ENCODE results near the gene CD163.
A peak's percentile ranks its signal among the peaks of the same experiment; 100 is the strongest.

The CD163 gene

DNA sequence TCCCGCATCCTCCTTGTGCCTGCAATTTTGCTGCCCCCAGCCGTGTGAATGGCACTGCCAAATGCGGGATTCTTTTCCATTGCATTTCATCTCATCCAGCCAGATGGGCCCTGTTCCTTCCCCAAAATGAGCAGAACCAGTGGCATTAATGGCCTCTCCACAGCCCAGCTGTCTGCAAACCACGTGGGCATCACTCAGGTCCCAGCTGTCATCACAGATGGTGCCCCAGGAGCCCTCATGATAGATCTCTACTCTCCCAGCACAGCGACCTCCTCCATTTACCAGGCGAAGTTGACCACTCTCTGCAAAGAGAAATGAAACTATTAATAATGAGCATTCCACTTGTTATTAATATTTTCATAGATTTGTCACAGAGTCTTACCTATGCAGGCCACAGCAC is 17.1 kb downstream of the CD163 start:
- TF ChIP-seq, protein P1, sequence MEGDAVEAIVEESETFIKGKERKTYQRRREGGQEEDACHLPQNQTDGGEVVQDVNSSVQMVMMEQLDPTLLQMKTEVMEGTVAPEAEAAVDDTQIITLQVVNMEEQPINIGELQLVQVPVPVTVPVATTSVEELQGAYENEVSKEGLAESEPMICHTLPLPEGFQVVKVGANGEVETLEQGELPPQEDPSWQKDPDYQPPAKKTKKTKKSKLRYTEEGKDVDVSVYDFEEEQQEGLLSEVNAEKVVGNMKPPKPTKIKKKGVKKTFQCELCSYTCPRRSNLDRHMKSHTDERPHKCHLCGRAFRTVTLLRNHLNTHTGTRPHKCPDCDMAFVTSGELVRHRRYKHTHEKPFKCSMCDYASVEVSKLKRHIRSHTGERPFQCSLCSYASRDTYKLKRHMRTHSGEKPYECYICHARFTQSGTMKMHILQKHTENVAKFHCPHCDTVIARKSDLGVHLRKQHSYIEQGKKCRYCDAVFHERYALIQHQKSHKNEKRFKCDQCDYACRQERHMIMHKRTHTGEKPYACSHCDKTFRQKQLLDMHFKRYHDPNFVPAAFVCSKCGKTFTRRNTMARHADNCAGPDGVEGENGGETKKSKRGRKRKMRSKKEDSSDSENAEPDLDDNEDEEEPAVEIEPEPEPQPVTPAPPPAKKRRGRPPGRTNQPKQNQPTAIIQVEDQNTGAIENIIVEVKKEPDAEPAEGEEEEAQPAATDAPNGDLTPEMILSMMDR (IDR thresholded peaks at IDR 0.05; ENCODE audit: low read depth, low read length, missing control alignments) = no peak
- no peak for DNase-seq (ENCODE audit: low read depth)
- H3K4me3 ChIP-seq (ENCODE audit: low read depth, low read length) = no peak overlapping the region

DNA sequence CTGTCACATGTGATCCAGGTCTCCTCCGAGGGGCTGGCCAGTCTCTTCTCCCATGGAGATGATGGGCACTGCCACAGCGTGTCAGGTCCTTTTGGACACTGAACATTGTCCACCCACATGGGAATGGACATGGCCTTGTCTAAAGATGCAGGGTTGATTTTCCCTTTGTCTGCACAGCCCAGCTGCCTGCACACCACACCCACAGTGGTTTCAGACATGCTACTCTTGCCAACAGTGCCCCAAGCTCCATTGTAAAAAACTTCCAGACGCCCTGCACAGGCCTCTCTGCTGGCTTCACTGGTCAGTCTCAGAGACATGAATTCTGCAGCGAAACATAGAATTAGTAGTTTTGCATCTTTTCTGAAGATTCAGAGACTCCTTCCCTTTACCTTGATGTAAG is 18.5 kb downstream of the CD163 start:
- no peak for DNase-seq (ENCODE audit: low read depth)
- TF ChIP-seq, protein P1 (IDR thresholded peaks at IDR 0.05; ENCODE audit: low read depth, low read length, missing control alignments) = no peak
- no peak overlapping the region for H3K4me3 ChIP-seq (ENCODE audit: low read depth, low read length)

DNA sequence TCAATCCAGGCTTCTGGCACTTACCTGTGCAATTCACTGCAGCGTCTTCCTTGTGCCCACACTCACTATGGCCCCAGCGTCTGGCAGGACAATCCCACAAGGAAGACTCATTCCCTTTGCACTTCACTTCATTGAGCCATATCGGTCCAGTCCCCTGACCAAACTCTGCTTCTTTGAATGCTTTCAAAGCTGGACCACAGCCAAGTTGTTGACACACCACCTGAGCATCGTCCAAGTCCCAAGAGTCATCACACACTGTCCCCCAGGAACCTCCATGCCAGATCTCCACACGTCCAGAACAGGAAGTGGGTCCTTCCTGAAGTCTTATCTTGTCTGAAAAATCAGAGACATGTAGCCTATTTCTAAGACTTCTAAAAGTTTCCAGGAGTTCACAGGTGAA is 20.2 kb downstream of the CD163 start:
- H3K4me3 ChIP-seq (ENCODE audit: low read depth, low read length) = no peak overlapping the region
- TF ChIP-seq, protein P1 (IDR thresholded peaks at IDR 0.05; ENCODE audit: low read depth, low read length, missing control alignments) = no peak
- no peak for DNase-seq (ENCODE audit: low read depth)

DNA sequence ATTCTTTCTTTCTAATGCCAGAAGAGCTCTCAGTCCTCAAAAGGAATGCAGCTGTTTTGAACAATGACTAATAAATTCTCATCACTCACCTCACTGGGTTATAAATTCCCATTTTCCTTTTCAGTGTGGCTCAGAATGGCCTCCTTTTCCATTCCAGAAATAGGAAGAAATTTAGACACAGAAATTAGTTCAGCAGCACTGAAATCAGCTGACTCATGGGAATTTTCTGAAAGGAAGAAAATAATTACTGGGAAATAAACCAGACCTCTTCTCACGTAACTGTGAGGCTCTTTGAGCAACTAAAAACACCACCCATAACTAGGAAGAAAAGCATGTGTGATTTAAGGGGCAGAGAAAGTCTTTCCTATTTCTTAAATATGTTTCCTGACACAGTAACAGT is 23.8 kb downstream of the CD163 start:
- no peak for DNase-seq (ENCODE audit: low read depth)
- TF ChIP-seq, protein P1 (IDR thresholded peaks at IDR 0.05; ENCODE audit: low read depth, low read length, missing control alignments) = no peak
- no peak overlapping the region for H3K4me3 ChIP-seq (ENCODE audit: low read depth, low read length)

DNA sequence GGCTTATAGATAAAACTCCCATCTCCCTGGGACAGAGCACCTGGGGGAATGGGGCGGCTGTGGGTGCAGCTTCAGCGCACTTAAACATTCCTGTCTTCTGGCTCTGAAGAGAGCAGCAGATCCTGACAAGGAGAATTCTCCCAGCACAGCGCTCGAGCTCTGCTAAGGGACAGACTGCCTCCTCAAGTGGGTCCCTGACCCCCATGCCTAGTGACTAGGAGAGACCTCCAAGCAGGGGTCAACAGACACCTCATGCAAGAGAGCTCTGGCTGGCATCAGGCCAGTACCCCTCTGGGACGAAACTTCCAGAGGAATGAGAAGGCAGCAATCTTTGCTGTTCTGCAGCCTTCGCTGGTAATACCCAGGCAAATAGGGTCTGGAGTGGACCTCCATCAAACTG is 31.5 kb downstream of the CD163 start:
- no peak overlapping the region for H3K4me3 ChIP-seq (ENCODE audit: low read depth, low read length)
- TF ChIP-seq, protein P1 (IDR thresholded peaks at IDR 0.05; ENCODE audit: low read depth, low read length, missing control alignments) = no peak

DNA sequence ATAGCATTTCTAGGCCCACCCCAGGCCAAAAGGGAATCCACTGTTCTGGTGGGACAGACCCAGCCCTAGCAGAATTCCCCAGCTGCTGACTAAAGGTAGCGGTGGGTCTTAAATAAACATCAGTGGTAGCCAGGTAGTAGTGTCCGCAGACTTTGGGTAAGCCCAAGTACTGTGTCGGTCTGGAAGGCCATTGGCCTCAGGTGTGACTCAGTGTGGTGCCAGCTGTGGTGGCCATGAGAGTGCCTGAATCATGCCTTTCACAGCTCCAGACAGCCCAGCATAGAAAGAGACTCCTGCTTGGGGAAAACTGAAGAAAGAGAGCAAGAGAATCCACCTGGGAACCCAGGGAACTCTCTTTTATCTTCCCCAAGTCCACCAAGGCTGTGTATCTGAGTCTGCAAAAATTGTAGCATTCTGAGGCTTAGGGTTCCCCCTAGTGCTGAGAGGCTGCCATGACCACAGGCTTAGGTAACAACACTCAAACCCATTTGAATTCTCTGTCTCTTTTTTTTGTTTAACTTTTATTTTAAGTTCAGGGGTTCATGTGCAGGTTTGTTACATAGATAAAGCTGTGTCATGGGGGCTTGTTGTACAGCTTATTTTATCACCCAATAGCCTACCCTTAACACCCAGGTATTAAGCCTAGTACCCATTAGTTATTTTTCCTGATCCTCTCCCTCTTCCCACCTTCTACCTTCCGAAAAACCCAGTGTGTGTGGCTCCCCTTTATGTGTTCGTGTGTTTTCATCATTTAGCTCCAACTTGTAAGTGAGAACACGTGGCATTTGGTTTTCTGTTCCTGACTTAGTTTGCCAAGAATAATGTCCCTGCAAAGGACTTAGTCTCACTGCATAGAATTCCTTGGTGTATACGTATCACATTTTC is 43.0 kb downstream of the CD163 start:
- TF ChIP-seq, protein P1 (IDR thresholded peaks at IDR 0.05; ENCODE audit: low read depth, low read length, missing control alignments) = peak; percentile 90
- no peak for DNase-seq (ENCODE audit: low read depth)
- H3K4me3 ChIP-seq (ENCODE audit: low read depth, low read length) = no peak overlapping the region

More for the DNA sequence above, 31.5 kb downstream of the CD163 start:
- no peak for DNase-seq (ENCODE audit: low read depth)

DNA sequence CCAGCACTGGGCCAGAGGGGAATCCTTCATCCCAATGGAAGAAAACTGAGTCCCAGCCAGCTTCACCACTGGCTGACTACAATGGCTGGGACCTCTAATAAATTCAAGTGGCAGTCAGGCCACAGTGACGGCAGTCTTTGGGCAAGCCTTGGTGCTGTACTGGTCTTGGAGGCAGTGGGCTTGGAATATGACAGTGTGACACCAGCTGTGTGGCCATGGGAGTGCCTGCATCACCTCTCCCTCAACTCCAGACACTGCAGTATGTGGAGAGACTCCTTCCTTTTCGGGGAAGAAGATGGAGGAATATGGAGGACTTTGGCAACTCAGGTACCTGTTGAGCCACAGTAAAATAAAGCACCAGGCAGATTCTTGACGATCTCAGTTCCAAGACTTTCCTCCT is 43.6 kb downstream of the CD163 start:
- TF ChIP-seq, protein P1 (IDR thresholded peaks at IDR 0.05; ENCODE audit: low read depth, low read length, missing control alignments) = no peak
- H3K4me3 ChIP-seq (ENCODE audit: low read depth, low read length) = no peak overlapping the region
- DNase-seq (ENCODE audit: low read depth) = no peak
